Trophoblast cell (in vitro differentiated cells and primary cell): ENCODE results near the gene CCDC17.

Experiments used
- DNase-seq, 2 donors: peaks; one replicate each; pipeline ENCODE4 v3.0.0-alpha.2; 2016
- H2AFZ ChIP-seq: 2 replicates; pipeline ENCODE4 v1.6.1; 2013; ENCODE audit warnings: low read length, moderate library complexity, mild to moderate bottlenecking; ENCODE audit not compliant: insufficient read depth, poor library complexity
- H2AK5ac ChIP-seq: 2 replicates; pipeline ENCODE4 v1.6.1; 2013; ENCODE audit warnings: mild to moderate bottlenecking, low read length
- H2BK120ac ChIP-seq: 2 replicates; pipeline ENCODE4 v1.6.1; 2013; ENCODE audit warnings: low read length, mild to moderate bottlenecking, moderate library complexity; ENCODE audit not compliant: insufficient read depth, poor library complexity
- H2BK12ac ChIP-seq: 2 replicates; pipeline ENCODE4 v1.6.1; 2013; ENCODE audit warnings: mild to moderate bottlenecking, low read length, moderate library complexity
- H2BK5ac ChIP-seq: 2 replicates; pipeline ENCODE4 v1.6.1; 2013; ENCODE audit warnings: low read length, low read depth, moderate library complexity, mild to moderate bottlenecking; ENCODE audit not compliant: poor library complexity
- H3K14ac ChIP-seq: 2 replicates; pipeline ENCODE4 v1.6.1; 2013; ENCODE audit warnings: mild to moderate bottlenecking, low read length
- H3K18ac ChIP-seq: 2 replicates; pipeline ENCODE4 v1.6.1; 2013; ENCODE audit warnings: mild to moderate bottlenecking, low read length
- H3K23ac ChIP-seq: 2 replicates; pipeline ENCODE4 v1.6.1; 2013; ENCODE audit warnings: low read length
- H3K27ac ChIP-seq: 2 replicates; pipeline ENCODE4 v1.5.1; 2013; ENCODE audit warnings: low read depth, mild to moderate bottlenecking, inconsistent platforms, low read length, moderate library complexity
- H3K27me3 ChIP-seq: 2 replicates; pipeline ENCODE4 v1.6.1; 2013; ENCODE audit warnings: inconsistent platforms, mild to moderate bottlenecking, low read length, moderate library complexity; ENCODE audit not compliant: insufficient read depth
- H3K36me3 ChIP-seq, 2 experiments: 1 replicate in 1 of 2; 2 replicates in 1 of 2; pipeline ENCODE4 v1.6.1; 2013; ENCODE audit warnings: low read length in 2 of 2, mild to moderate bottlenecking in 2 of 2, moderate library complexity in 1 of 2; ENCODE audit not compliant: insufficient read depth in 2 of 2, control insufficient read depth in 1 of 2
- H3K4ac ChIP-seq: 2 replicates; pipeline ENCODE4 v1.6.1; 2013; ENCODE audit warnings: low read depth, mild to moderate bottlenecking, low read length, moderate library complexity
- H3K4me1 ChIP-seq, 2 experiments: 1 replicate in 1 of 2; 2 replicates in 1 of 2; pipeline ENCODE4 v1.6.1; 2013; ENCODE audit warnings: low read length in 2 of 2, mild to moderate bottlenecking in 2 of 2, moderate library complexity in 1 of 2; ENCODE audit not compliant: insufficient read depth in 2 of 2, control insufficient read depth in 1 of 2
- H3K4me2 ChIP-seq: 2 replicates; pipeline ENCODE4 v1.6.1; 2013; ENCODE audit warnings: inconsistent platforms, mild to moderate bottlenecking, low read length, moderate library complexity
- H3K4me3 ChIP-seq: 2 replicates; pipeline ENCODE4 v1.5.1; 2013; ENCODE audit warnings: mild to moderate bottlenecking, low read depth, low read length, inconsistent platforms
- H3K79me1 ChIP-seq: one replicate; pipeline ENCODE4 v1.6.1; 2013; ENCODE audit warnings: low read length
- H3K79me2 ChIP-seq: 2 replicates; pipeline ENCODE4 v1.6.1; 2013; ENCODE audit warnings: low read length, mild to moderate bottlenecking; ENCODE audit not compliant: control insufficient read depth, insufficient read depth, poor library complexity
- H3K9ac ChIP-seq: 2 replicates; pipeline ENCODE4 v1.6.1; 2013; ENCODE audit warnings: mild to moderate bottlenecking, low read length
- H3K9me3 ChIP-seq: 2 replicates; pipeline ENCODE4 v1.6.1; 2013; ENCODE audit warnings: low read depth, mild to moderate bottlenecking, control low read depth, inconsistent platforms, low read length; ENCODE audit not compliant: insufficient read depth
- H4K12ac ChIP-seq: 2 replicates; pipeline ENCODE4 v1.6.1; 2013; ENCODE audit warnings: low read depth, mild to moderate bottlenecking, low read length, moderate library complexity
- H4K8ac ChIP-seq: 2 replicates; pipeline ENCODE4 v1.6.1; 2013; ENCODE audit warnings: low read depth, mild to moderate bottlenecking, low read length, moderate library complexity
- H4K91ac ChIP-seq: one replicate; pipeline ENCODE4 v1.6.1; 2013; ENCODE audit warnings: low read depth, mild to moderate bottlenecking, low read length, moderate library complexity
- WGBS: extraction: QIAGEN DNeasy Blood & Tissue Kit; methylation state at CpG from one replicate; pipeline ENCODE4 v1.1.7; 2013; ENCODE audit warnings: missing lambda C conversion rate; ENCODE audit not compliant: insufficient read length, insufficient coverage; ENCODE audit errors: extremely low coverage; 5-methylcytosine and 5-hydroxymethylcytosine counted together

CCDC17 gene

GRCh38 chr1:45635211-45635610, 11.4 kb upstream of the CCDC17 start:
- Histone ChIP-seq H2BK120ac (no peak overlapping the region), H3K4me3 (no peak overlapping the region), H3K79me2 (no peaks in the 10 kb centered on the region), H3K4me2 (no peak overlapping the region), H3K23ac (no peak overlapping the region), H2BK12ac (no peak overlapping the region), H3K79me1 (no peaks in the 10 kb centered on the region), H3K4ac (no peak overlapping the region), H4K91ac (no peak overlapping the region), H4K12ac (no peak overlapping the region), H3K9ac (no peak overlapping the region), H2AK5ac (no peak overlapping the region), H2BK5ac (no peak overlapping the region), H3K18ac (no peak overlapping the region), H3K9me3 (no peaks in the 10 kb centered on the region), H3K27me3 (no peaks in the 10 kb centered on the region), H2AFZ (no peak overlapping the region), H3K4me1 (no peaks in the 10 kb centered on the region), H4K8ac (no peak overlapping the region), H3K36me3 (peaks cover 27 to 48% of the 10 kb centered on the region in 2 experiments), H3K14ac (no peak overlapping the region), H3K27ac (no peak overlapping the region)
- WGBS = no CpG with 5 or more reads among the region's 1 CpG
- DNase-seq = no peak

GRCh38 chr1:45630429-45630828, 6.6 kb upstream of the CCDC17 start:
- WGBS = no CpG with 5 or more reads among the region's 1 CpG
- H2BK12ac ChIP-seq = no peak overlapping the region
- H3K4ac ChIP-seq = no peak overlapping the region
- DNase-seq = no peak
- no peaks in the 10 kb centered on the region for H3K79me2 ChIP-seq
- H3K4me1 ChIP-seq = no peaks in the 10 kb centered on the region
- H2BK5ac ChIP-seq = peak overlapping the region; percentile 14
- H2AK5ac ChIP-seq = no peak overlapping the region
- no peaks in the 10 kb centered on the region for H3K27me3 ChIP-seq
- H3K18ac ChIP-seq = no peak overlapping the region
- H3K14ac ChIP-seq = no peak overlapping the region
- no peak overlapping the region for H4K8ac ChIP-seq
- no peak overlapping the region for H3K9ac ChIP-seq
- no peak overlapping the region for H3K27ac ChIP-seq
- H3K79me1 ChIP-seq = no peaks in the 10 kb centered on the region
- H4K91ac ChIP-seq = no peak overlapping the region
- no peak overlapping the region for H3K4me3 ChIP-seq
- no peak overlapping the region for H3K4me2 ChIP-seq
- H4K12ac ChIP-seq = no peak overlapping the region
- no peak overlapping the region for H2AFZ ChIP-seq
- no peak overlapping the region for H2BK120ac ChIP-seq
- H3K36me3 ChIP-seq = peaks cover 34 to 62% of the 10 kb centered on the region in 2 experiments
- H3K9me3 ChIP-seq = no peaks in the 10 kb centered on the region
- no peak overlapping the region for H3K23ac ChIP-seq

GRCh38 chr1:45629035-45629434, 5.2 kb upstream of the CCDC17 start:
- H3K27me3 ChIP-seq = no peaks in the 10 kb centered on the region
- H3K4me2 ChIP-seq = no peak overlapping the region
- no peak overlapping the region for H2BK5ac ChIP-seq
- H2AK5ac ChIP-seq = no peak overlapping the region
- H3K9ac ChIP-seq = no peak overlapping the region
- peaks cover 34 to 61% of the 10 kb centered on the region in 2 experiments for H3K36me3 ChIP-seq
- no peak overlapping the region for H3K14ac ChIP-seq
- H3K18ac ChIP-seq = no peak overlapping the region
- H4K91ac ChIP-seq = no peak overlapping the region
- H3K4me1 ChIP-seq = no peaks in the 10 kb centered on the region
- no peak for DNase-seq
- H2AFZ ChIP-seq = no peak overlapping the region
- no peak overlapping the region for H3K4ac ChIP-seq
- H2BK120ac ChIP-seq = no peak overlapping the region
- no peak overlapping the region for H4K8ac ChIP-seq
- no peak overlapping the region for H3K4me3 ChIP-seq
- H3K23ac ChIP-seq = no peak overlapping the region
- H4K12ac ChIP-seq = no peak overlapping the region
- no peak overlapping the region for H3K27ac ChIP-seq
- no peak overlapping the region for H2BK12ac ChIP-seq
- H3K79me2 ChIP-seq = no peaks in the 10 kb centered on the region
- no peaks in the 10 kb centered on the region for H3K79me1 ChIP-seq
- H3K9me3 ChIP-seq = no peaks in the 10 kb centered on the region

- H3K79me1 ChIP-seq = no peaks in the 10 kb centered on the region
- WGBS = no CpG with 5 or more reads among the region's 78 CpGs
- H4K8ac ChIP-seq = no peak overlapping the region
- H2AFZ ChIP-seq = no peak overlapping the region
- H3K4ac ChIP-seq = no peak overlapping the region
- H2AK5ac ChIP-seq = no peak overlapping the region
- no peaks in the 10 kb centered on the region for H3K9me3 ChIP-seq
- H3K4me1 ChIP-seq = no peaks in the 10 kb centered on the region
- H3K27ac ChIP-seq = no peak overlapping the region
- no peak overlapping the region for H3K14ac ChIP-seq
- no peak overlapping the region for H3K23ac ChIP-seq
- no peak overlapping the region for H2BK120ac ChIP-seq
- no peak overlapping the region for H2BK12ac ChIP-seq
- peaks cover 42 to 52% of the 10 kb centered on the region in 2 experiments for H3K36me3 ChIP-seq
- no peak overlapping the region for H3K9ac ChIP-seq
- DNase-seq = no peak
- no peak overlapping the region for H3K18ac ChIP-seq
- no peaks in the 10 kb centered on the region for H3K27me3 ChIP-seq
- H2BK5ac ChIP-seq = no peak overlapping the region
- H3K4me2 ChIP-seq = no peak overlapping the region
- H4K12ac ChIP-seq = no peak overlapping the region
- H3K79me2 ChIP-seq = no peaks in the 10 kb centered on the region
- no peak overlapping the region for H3K4me3 ChIP-seq
- H4K91ac ChIP-seq = no peak overlapping the region
These were observed 1.1 kb downstream of the CCDC17 start for GRCh38 chr1:45622524-45623394.
